ENCODE measurements around the gene SGCD. TPM values are rescaled to one million over a fixed set of nuclear protein-coding genes. Genes with fewer than 3 reads are reported as not detected.

SGCD gene
- total RNA-seq, 1 experiment from 2014 or later, result not detected

DNA sequence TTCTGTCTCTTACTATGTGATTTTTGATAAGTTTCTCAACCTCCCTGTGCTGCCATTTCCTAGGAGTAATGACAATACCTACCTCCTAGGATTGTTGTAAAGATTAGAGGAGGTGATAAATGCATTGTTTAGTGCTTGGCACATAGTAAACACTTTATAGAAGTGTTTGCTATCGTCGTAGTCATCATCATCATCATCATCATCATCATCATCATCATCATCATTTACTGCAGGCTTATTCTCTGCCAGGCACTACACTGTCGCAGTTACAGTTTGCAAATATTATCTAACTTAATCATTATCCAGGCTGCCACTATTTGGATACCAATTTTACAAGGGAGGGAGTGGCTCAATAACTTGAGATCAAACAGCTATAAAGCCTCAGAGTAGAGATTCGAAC, 24.5 kb downstream of the SGCD start:
- CTCF ChIA-PET, result no interaction called here
- RAD21 ChIA-PET (ENCODE audit: low non-redundant PET in 1 of 2, low total read pairs in 2 of 2, uncharacterized antibody in 2 of 2, unreplicated experiment in 2 of 2), result no interaction called here
- intact Hi-C loops (cut with micrococcal nuclease), result no loop called here
- Histone ChIP-seq H3K9me2 (ENCODE audit: insufficient read depth) (no peaks in the 10 kb centered on the region), H2AFZ (ENCODE audit: low read depth, low read length, poor library complexity, severe bottlenecking) (no peak overlapping the region), H3K4me2 (ENCODE audit: low read length) (no peak overlapping the region), H3K9ac (ENCODE audit: low read length) (no peak overlapping the region), H3K4me3 (replicated peaks in 1 of 2; ENCODE audit: low read depth in 1 of 2, low read length in 2 of 2) (no peak overlapping the region), H4K20me1 (ENCODE audit: insufficient read depth) (no peaks in the 10 kb centered on the region), H3K9me3 (ENCODE audit: control insufficient read depth in 1 of 2, insufficient read depth in 1 of 2, low read depth in 1 of 2, low read length in 2 of 2) (peaks cover 0 to 3% of the 10 kb centered on the region in 2 experiments; a peak in 2 of 4 replicates), H3K36me3 (ENCODE audit: control insufficient read depth in 1 of 2, insufficient read depth in 2 of 2, low read length in 2 of 2) (no peaks in the 10 kb centered on the region), H3K4me1 (ENCODE audit: control insufficient read depth in 1 of 2, insufficient read depth in 2 of 2, low read length in 2 of 2) (no peaks in the 10 kb centered on the region), H3K27me3 (ENCODE audit: insufficient read depth, low read length) (no peaks in the 10 kb centered on the region), H3K79me2 (ENCODE audit: insufficient read depth, low read length) (no peaks in the 10 kb centered on the region), H3K27ac (ENCODE audit: low read depth, low read length) (no peak overlapping the region)
- POLR2A ChIA-PET, result no interaction called here
- DNase-seq (ENCODE audit: low read depth, low spot score), result no peak
- TF ChIP-seq POLR2A (IDR thresholded peaks at IDR 0.05; ENCODE audit: borderline replicate concordance, extremely low read depth, insufficient read depth, insufficient read length) (no peak), ZFX (IDR thresholded peaks at IDR 0.05) (no peak), EGR1 (IDR thresholded peaks at IDR 0.05; ENCODE audit: low read depth) (no peak), JUND (IDR thresholded peaks at IDR 0.05) (no peak), EZH2 (IDR thresholded peaks at IDR 0.05) (no peak), EZH2phosphoT487 (IDR thresholded peaks at IDR 0.05; ENCODE audit: borderline replicate concordance) (no peak), SRF (IDR thresholded peaks at IDR 0.05; ENCODE audit: low read depth) (no peak), ELF1 (IDR thresholded peaks at IDR 0.05; ENCODE audit: borderline replicate concordance, low read depth) (no peak), RAD21 (IDR thresholded peaks at IDR 0.05; ENCODE audit: low read depth) (no peak), YY1 (IDR thresholded peaks at IDR 0.05; ENCODE audit: extremely low read depth, insufficient replicate concordance, low read depth, low read length) (no peak), POLR2AphosphoS5 (IDR thresholded peaks at IDR 0.05; ENCODE audit: low read depth, low read length) (no peak)
- TF ChIP-seq, protein P1, sequence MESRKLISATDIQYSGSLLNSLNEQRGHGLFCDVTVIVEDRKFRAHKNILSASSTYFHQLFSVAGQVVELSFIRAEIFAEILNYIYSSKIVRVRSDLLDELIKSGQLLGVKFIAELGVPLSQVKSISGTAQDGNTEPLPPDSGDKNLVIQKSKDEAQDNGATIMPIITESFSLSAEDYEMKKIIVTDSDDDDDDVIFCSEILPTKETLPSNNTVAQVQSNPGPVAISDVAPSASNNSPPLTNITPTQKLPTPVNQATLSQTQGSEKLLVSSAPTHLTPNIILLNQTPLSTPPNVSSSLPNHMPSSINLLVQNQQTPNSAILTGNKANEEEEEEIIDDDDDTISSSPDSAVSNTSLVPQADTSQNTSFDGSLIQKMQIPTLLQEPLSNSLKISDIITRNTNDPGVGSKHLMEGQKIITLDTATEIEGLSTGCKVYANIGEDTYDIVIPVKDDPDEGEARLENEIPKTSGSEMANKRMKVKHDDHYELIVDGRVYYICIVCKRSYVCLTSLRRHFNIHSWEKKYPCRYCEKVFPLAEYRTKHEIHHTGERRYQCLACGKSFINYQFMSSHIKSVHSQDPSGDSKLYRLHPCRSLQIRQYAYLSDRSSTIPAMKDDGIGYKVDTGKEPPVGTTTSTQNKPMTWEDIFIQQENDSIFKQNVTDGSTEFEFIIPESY (IDR thresholded peaks at IDR 0.05; ENCODE audit: extremely low read depth, insufficient replicate concordance, low read length), result no peak
- TF ChIP-seq, protein P2, sequence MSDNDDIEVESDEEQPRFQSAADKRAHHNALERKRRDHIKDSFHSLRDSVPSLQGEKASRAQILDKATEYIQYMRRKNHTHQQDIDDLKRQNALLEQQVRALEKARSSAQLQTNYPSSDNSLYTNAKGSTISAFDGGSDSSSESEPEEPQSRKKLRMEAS (IDR thresholded peaks at IDR 0.05), result no peak
- ATAC-seq, result no peak
- no TSS peak for BruUV-seq (replicated peaks)

Measured in HCT116 (cell line).